ENCODE data around the gene TXK. TPM values are rescaled to one million over a fixed set of nuclear protein-coding genes. Genes with fewer than 3 reads are reported as not detected.

TXK gene
- total RNA-seq, 1 donor from 2014 or later: 0.82 TPM

GRCh38 chr4:48017108-48017571, 116.9 kb downstream of the TXK start:
- peak; percentile 61 for DNase-seq

Small RNA genes within 50 kb of the gene (small RNA-seq; reads per million reads assigned to genes)
- gene RF00019 (ENCODE audit: low replicate concordance) (not detected), gene RF00026 (ENCODE audit: low replicate concordance) (not detected), gene RNU6-838P (ENCODE audit: low replicate concordance) (not detected)

Other genes with a start within 250 kb of the TXK start
- 9.1 TPM for gene NFXL1, start 219.7 kb downstream of the TXK start, total RNA-seq
- 0.41 TPM for gene CNGA1, start 117.6 kb downstream of the TXK start, total RNA-seq
- 6.9 TPM for gene NIPAL1, start 117.5 kb downstream of the TXK start, total RNA-seq
- gene TEC, start 135.6 kb upstream of the TXK start, total RNA-seq: 3.2 TPM
- gene SLAIN2, start 207.3 kb upstream of the TXK start, total RNA-seq: 106 TPM

All from tongue (tissue), 3 donors.